Activated CD4-positive, alpha-beta T cell treated with anti-CD3 and anti-CD28 coated beads, Interleukin-2, amount 10 ng/mL, durations not matched to agents 7 days and 5 days (primary cell): Measurements from ENCODE around the gene CRISPLD2. TPM values are rescaled to one million over a fixed set of nuclear protein-coding genes. Genes with fewer than 3 reads are reported as not detected.
"Not testable (repeated sequence)": the region's sequence is repeated elsewhere in the genome, so short reads cannot be mapped to it uniquely, and the experiment has no call there.

Source experiments
- CTCF ChIA-PET: fragments of 350-600 bp; sonication (Branson Sonifier 250); formaldehyde crosslinking; loops from one replicate; lab custom pipeline; 2021; ENCODE audit warnings: antibody characterized with exemption; lab: Charles Lee
- POLR2A ChIA-PET: fragments of 350-600 bp; sonication (Branson Sonifier 250); formaldehyde crosslinking; loops from one replicate; lab custom pipeline; 2021; ENCODE audit warnings: antibody characterized with exemption; lab: Charles Lee
- DNase-seq: peaks from one replicate; pipeline ENCODE4 v3.0.0-alpha.2; 2020
- H3K27ac Mint-ChIP-seq: one replicate; pipeline ENCODE4 v1.8.0; 2021; ENCODE audit warnings: mild to moderate bottlenecking, moderate library complexity, mixed read lengths
- H3K27me3 Mint-ChIP-seq: one replicate; pipeline ENCODE4 v1.8.0; 2021; ENCODE audit warnings: mixed read lengths
- H3K36me3 Mint-ChIP-seq: one replicate; pipeline ENCODE4 v1.8.0; 2021; ENCODE audit warnings: low read depth, mixed read lengths
- H3K4me1 Mint-ChIP-seq: one replicate; pipeline ENCODE4 v1.8.0; 2021; ENCODE audit warnings: mixed read lengths
- H3K4me3 Mint-ChIP-seq: one replicate; pipeline ENCODE4 v1.8.0; 2021; ENCODE audit warnings: mild to moderate bottlenecking, moderate library complexity, mixed read lengths
- H3K9me3 Mint-ChIP-seq: one replicate; pipeline ENCODE4 v1.8.0; 2021; ENCODE audit warnings: mixed read lengths
- total RNA-seq, 2 experiments: library from RNA; stranded (reverse); gene quantifications; one replicate each; pipeline ENCODE4 v1.2.3, GENCODE V29; 2021

Gene CRISPLD2
- total RNA-seq, 2 experiments from 2014 or later: 0.25 to 0.27 TPM

- no peak overlapping the region for H3K27ac Mint-ChIP-seq
- H3K36me3 Mint-ChIP-seq: no peaks in the 10 kb centered on the region
- no peak for DNase-seq
- H3K4me1 Mint-ChIP-seq: no peaks in the 10 kb centered on the region
- H3K9me3 Mint-ChIP-seq: no peaks in the 10 kb centered on the region
- ChIA-PET POLR2A (no interaction called here), CTCF (interaction anchor here (0.6 to 1.6 kb wide), 7 partner anchors 14 to 626 kb away, joined by 3 to 6 read pairs (median 3); no protein-coding TSS in a partner anchor)
- no peak overlapping the region for H3K4me3 Mint-ChIP-seq
- H3K27me3 Mint-ChIP-seq: no peaks in the 10 kb centered on the region
These were observed 114.2 kb downstream of the CRISPLD2 start for GRCh38 chr16:84933774-84934631.

GRCh38 chr16:84937196-84938005 is 117.6 kb downstream of the CRISPLD2 start:
- ChIA-PET CTCF (no interaction called here), POLR2A (no interaction called here)
- Mint-ChIP-seq H3K4me3 (no peak overlapping the region), H3K4me1 (no peaks in the 10 kb centered on the region), H3K27ac (no peak overlapping the region), H3K36me3 (no peaks in the 10 kb centered on the region), H3K27me3 (no peaks in the 10 kb centered on the region), H3K9me3 (no peaks in the 10 kb centered on the region)
- no peak for DNase-seq

- CTCF ChIA-PET, H3K9me3 Mint-ChIP-seq, H3K4me1 Mint-ChIP-seq, H3K27me3 Mint-ChIP-seq, H3K4me3 Mint-ChIP-seq, DNase-seq, H3K36me3 Mint-ChIP-seq, H3K27ac Mint-ChIP-seq, POLR2A ChIA-PET: not testable (repeated sequence)
These were observed 118.8 kb downstream of the CRISPLD2 start for GRCh38 chr16:84938616-84939015.

- H3K27me3 Mint-ChIP-seq: peaks cover 6% of the 10 kb centered on the region
- no peaks in the 10 kb centered on the region for H3K9me3 Mint-ChIP-seq
- no peak overlapping the region for H3K27ac Mint-ChIP-seq
- ChIA-PET POLR2A (no interaction called here), CTCF (interaction anchor here (1.1 kb wide), 1 partner anchor 30 kb away, joined by 3 read pairs; no protein-coding TSS in a partner anchor)
- no peak overlapping the region for H3K4me3 Mint-ChIP-seq
- no peaks in the 10 kb centered on the region for H3K4me1 Mint-ChIP-seq
- no peak for DNase-seq
- no peaks in the 10 kb centered on the region for H3K36me3 Mint-ChIP-seq
These were observed 121.1 kb downstream of the CRISPLD2 start for GRCh38 chr16:84940670-84941551.

GRCh38 chr16:84941921-84942320 is 122.1 kb downstream of the CRISPLD2 start:
- POLR2A ChIA-PET: no interaction called here
- Mint-ChIP-seq H3K4me1 (no peaks in the 10 kb centered on the region), H3K27ac (no peak overlapping the region), H3K9me3 (no peaks in the 10 kb centered on the region), H3K36me3 (no peaks in the 10 kb centered on the region), H3K4me3 (no peak overlapping the region), H3K27me3 (peaks cover 6% of the 10 kb centered on the region)
- CTCF ChIA-PET: interaction anchor here (0.9 to 1.4 kb wide), 3 partner anchors 10 to 29 kb away, joined by 3 to 4 read pairs (median 3); no protein-coding TSS in a partner anchor
- DNase-seq: no peak

- no peaks in the 10 kb centered on the region for H3K4me1 Mint-ChIP-seq
- no peaks in the 10 kb centered on the region for H3K36me3 Mint-ChIP-seq
- H3K27me3 Mint-ChIP-seq: peaks cover 6% of the 10 kb centered on the region
- DNase-seq: no peak
- no peak overlapping the region for H3K27ac Mint-ChIP-seq
- no peaks in the 10 kb centered on the region for H3K9me3 Mint-ChIP-seq
- CTCF ChIA-PET: interaction anchor here (0.9 to 1.4 kb wide), 2 partner anchors 9 to 17 kb away, joined by 3 to 4 read pairs; no protein-coding TSS in a partner anchor
- POLR2A ChIA-PET: no interaction called here
- no peak overlapping the region for H3K4me3 Mint-ChIP-seq
These were observed 123.0 kb downstream of the CRISPLD2 start for GRCh38 chr16:84942786-84943185.

GRCh38 chr16:84943620-84944019 is 123.8 kb downstream of the CRISPLD2 start:
- Mint-ChIP-seq H3K27me3 (peaks cover 6% of the 10 kb centered on the region), H3K9me3 (no peaks in the 10 kb centered on the region), H3K36me3 (no peaks in the 10 kb centered on the region), H3K27ac (no peak overlapping the region), H3K4me1 (no peaks in the 10 kb centered on the region), H3K4me3 (no peak overlapping the region)
- no peak for DNase-seq
- POLR2A ChIA-PET: no interaction called here
- CTCF ChIA-PET: no interaction called here

- POLR2A ChIA-PET: no interaction called here
- no peak overlapping the region for H3K4me3 Mint-ChIP-seq
- H3K4me1 Mint-ChIP-seq: peaks cover under 1% of the 10 kb centered on the region
- H3K9me3 Mint-ChIP-seq: no peaks in the 10 kb centered on the region
- CTCF ChIA-PET: no interaction called here
- H3K27me3 Mint-ChIP-seq: peaks cover 6% of the 10 kb centered on the region
- H3K27ac Mint-ChIP-seq: no peak overlapping the region
- H3K36me3 Mint-ChIP-seq: no peaks in the 10 kb centered on the region
- no peak for DNase-seq
These were observed 127.2 kb downstream of the CRISPLD2 start for GRCh38 chr16:84947022-84947421.

- Mint-ChIP-seq H3K36me3 (no peaks in the 10 kb centered on the region), H3K4me1 (peaks cover 4% of the 10 kb centered on the region), H3K9me3 (no peaks in the 10 kb centered on the region), H3K27me3 (peaks cover 6% of the 10 kb centered on the region), H3K27ac (no peak overlapping the region), H3K4me3 (no peak overlapping the region)
- no peak for DNase-seq
- ChIA-PET POLR2A (no interaction called here), CTCF (interaction anchor here (1.0 kb wide), 1 partner anchor 14 kb away, joined by 4 read pairs; no protein-coding TSS in a partner anchor)
These were observed 128.4 kb downstream of the CRISPLD2 start for GRCh38 chr16:84947996-84948850.

- ChIA-PET CTCF (interaction anchor here (1.2 kb wide), 1 partner anchor 190 kb away, joined by 3 read pairs; no protein-coding TSS in a partner anchor), POLR2A (no interaction called here)
- no peak for DNase-seq
- Mint-ChIP-seq H3K36me3 (no peaks in the 10 kb centered on the region), H3K4me3 (no peak overlapping the region), H3K9me3 (no peaks in the 10 kb centered on the region), H3K4me1 (peaks cover 4% of the 10 kb centered on the region), H3K27ac (no peak overlapping the region), H3K27me3 (peaks cover 6% of the 10 kb centered on the region)
These were observed 129.2 kb downstream of the CRISPLD2 start for GRCh38 chr16:84948851-84949610.
